Measurements from ENCODE around the gene EXOSC10. TPM values are rescaled to one million over a fixed set of nuclear protein-coding genes. Genes with fewer than 3 reads are reported as not detected.
"Not testable (repeated sequence)": the region's sequence is repeated elsewhere in the genome, so short reads cannot be mapped to it uniquely, and the experiment has no call there.

EXOSC10 gene
- total and polyA plus RNA-seq, 2 of the 4 experiments (the other 2 are of a cell fraction), result 64.5 to 66.0 TPM

DNA sequence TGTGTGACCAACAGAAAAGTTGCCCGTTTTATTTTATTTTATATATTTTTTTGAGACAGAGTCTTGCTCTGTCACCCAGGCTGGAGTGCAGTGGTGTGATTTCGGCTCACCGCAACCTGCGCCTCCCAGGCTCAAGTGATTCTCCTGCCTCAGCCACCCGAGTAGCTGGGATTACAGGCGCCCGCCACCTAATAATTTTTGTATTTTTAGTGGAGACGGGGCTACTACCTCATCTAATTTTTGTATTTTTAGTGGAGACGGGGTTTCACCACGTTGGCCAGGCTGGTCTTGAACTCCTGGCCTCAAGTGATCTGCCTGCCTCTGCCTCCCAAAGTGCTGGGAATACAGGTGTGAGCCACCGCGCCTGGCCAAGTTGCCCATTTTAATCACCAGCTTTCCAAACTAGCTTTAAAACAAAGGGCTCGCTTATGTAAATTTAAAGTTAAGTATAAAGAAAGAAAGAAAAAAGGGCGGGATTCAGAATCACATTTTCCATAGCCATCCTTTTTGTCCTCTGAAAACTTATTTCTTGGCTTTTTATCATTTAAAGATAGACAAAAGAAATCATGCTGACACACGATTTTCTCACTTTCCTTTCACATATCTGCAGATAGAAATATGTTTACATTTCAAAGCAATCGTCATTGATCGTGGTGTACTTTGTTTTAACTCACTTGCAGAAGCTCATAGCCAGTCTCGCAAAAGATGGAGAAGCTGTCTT, 62.5 kb downstream of the EXOSC10 start:
- POLR2A ChIA-PET (ENCODE audit: unreplicated experiment), result interaction anchor here (1.0 kb wide), 1 partner anchor 23 kb away, joined by 4 read pairs; the partner anchor contains the start of gene SRM
- H3K4me3 ChIP-seq (ENCODE audit: insufficient read depth, low read depth, low read length); H3K14ac ChIP-seq (replicated peaks; ENCODE audit: low read depth, low read length); dilution Hi-C loops (cut with HindIII; ENCODE audit: low sequenced_read_pairs, unreplicated experiment); H2BK5ac ChIP-seq (ENCODE audit: low read depth, low read length, poor library complexity, severe bottlenecking); H4K5ac ChIP-seq (ENCODE audit: low read depth, low read length); BruUV-seq (replicated peaks); H3K56ac ChIP-seq (ENCODE audit: extremely low read depth, insufficient read depth, low read length); H4K91ac ChIP-seq (ENCODE audit: insufficient read depth, low read depth, low read length); H4K20me1 ChIP-seq (ENCODE audit: insufficient read depth, low read length); DNase-seq; ATAC-seq (ENCODE audit: low read depth); H3K27me3 ChIP-seq (ENCODE audit: control insufficient read depth, insufficient read depth, low read length); H2AFZ ChIP-seq (replicated peaks; ENCODE audit: low read length, poor library complexity); H3K18ac ChIP-seq (ENCODE audit: low read depth, low read length); H3K4me2 ChIP-seq (ENCODE audit: low read depth, low read length); H2BK120ac ChIP-seq (ENCODE audit: low read depth, low read length); H2AK5ac ChIP-seq (ENCODE audit: low read depth, low read length); H3K79me1 ChIP-seq (ENCODE audit: low read depth in 1 of 2, low read length in 2 of 2); H3K4ac ChIP-seq (ENCODE audit: low read depth, low read length); H3K9me1 ChIP-seq (ENCODE audit: insufficient read depth, low read length); H2AK9ac ChIP-seq (replicated peaks; ENCODE audit: low read depth, low read length, poor library complexity); H3K23ac ChIP-seq (ENCODE audit: low read depth, low read length); H3K4me1 ChIP-seq (ENCODE audit: control insufficient read depth, insufficient read depth, low read length); H2BK15ac ChIP-seq (ENCODE audit: low read depth, low read length); H4K8ac ChIP-seq (ENCODE audit: low read depth in 2 of 2, low read length in 2 of 2); H3K27ac ChIP-seq (ENCODE audit: insufficient read depth, low read length); H3K9me3 ChIP-seq (ENCODE audit: control insufficient read depth, insufficient read depth, low read length); H2BK20ac ChIP-seq (ENCODE audit: low read depth, low read length); H3K9ac ChIP-seq (ENCODE audit: low read depth, low read length); H3K36me3 ChIP-seq (ENCODE audit: control insufficient read depth, insufficient read depth, low read length): not testable (repeated sequence)
- peak; percentile 55 for TF ChIP-seq MAFK (IDR thresholded peaks at IDR 0.05; ENCODE audit: low read depth, low read length)
- in situ Hi-C loops (cut with MboI; ENCODE audit: low sequenced_read_pairs) (loop anchor here (10.0 kb wide), 1 partner anchor 608 kb away; no protein-coding TSS in a partner anchor), intact Hi-C loops (cut with micrococcal nuclease) (loop anchor here (1.0 to 5.0 kb wide), 4 partner anchors 23 to 855 kb away; partner anchors contain the start of gene SRM)
- CTCF ChIA-PET, result interaction anchor here (0.5 to 2.5 kb wide), 30 partner anchors 9 to 1112 kb away, joined by 3 to 13 read pairs (median 4); partner anchors contain the start of genes EXOSC10, MASP2 and MTOR
- WGBS, 2 experiments (ENCODE audit: extremely low coverage in 2 of 2, insufficient read length in 1 of 2), result 13% methylated on average over 6 of the region's 18 CpGs; no CpG with 5 or more reads in 1 of the 2 experiments

Measured in IMR-90 (cell line).